K562 (cell line): ENCODE results near the gene OPCML. TPM values are rescaled to one million over a fixed set of nuclear protein-coding genes. Genes with fewer than 3 reads are reported as not detected.

Experiments used
- ATAC-seq: fragments of 200-7000 bp; cut with Tn5 transposase; 3 replicates; pipeline ENCODE4 v1.9.1; 2020; ENCODE audit warnings: moderate library complexity
- BruUV-seq: library from RNA; stranded (reverse); fragments of 400-500 nt; replicated peaks from 2 replicates; lab custom pipeline; 2021; lab: Mats Ljungman, UMichigan
- CTCF ChIA-PET: fragments of 300-600 bp; formaldehyde crosslinking; extraction: SDS; loops from one replicate; lab custom pipeline; 2021; ENCODE audit warnings: low intra/inter-chr PET ratio; lab: Yijun Ruan, JAX
- POLR2A ChIA-PET: fragments of 300-600, 350-650 bp; sonication (Branson Sonifier 250); formaldehyde crosslinking; extraction: SDS; loops from one replicate; lab custom pipeline; 2021; ENCODE audit warnings: antibody characterized with exemption, inconsistent platforms; lab: Yijun Ruan, JAX
- DNase-seq, 4 experiments: peaks; one replicate each; pipeline versions ENCODE4 v3.0.0 to v3.0.0-alpha.2; 2011 to 2018; ENCODE audit warnings: low spot score in 3 of 4, mixed read lengths in 3 of 4; ENCODE audit errors: extremely low read depth in 1 of 4
- FAIRE-seq: peaks from 2 replicates; lab custom pipeline; 2011; peaks lifted over from hg19 to GRCh38; lab: Jason Lieb, UNC
- H2AFZ ChIP-seq: 2 replicates; pipeline ENCODE4 v1.6.0; 2011; ENCODE audit warnings: low read depth, low read length, control low read depth, inconsistent platforms
- H3K27ac ChIP-seq: fragments of 200-600 bp; 3 replicates; pipeline ENCODE4 v1.8.0; 2011; ENCODE audit warnings: low read depth, mild to moderate bottlenecking, control low read depth, inconsistent platforms, low read length, moderate library complexity, mixed read lengths; ENCODE audit errors: extremely low read depth
- H3K27me3 ChIP-seq, 2 experiments: fragments of 300-600 bp in 1 of 2; 2 replicates in 1 of 2; 3 replicates in 1 of 2; pipeline versions ENCODE4 v1.6.0 to v1.8.0; 2011; ENCODE audit warnings: inconsistent platforms in 2 of 2, low read length in 2 of 2, mild to moderate bottlenecking in 1 of 2, mixed read lengths in 1 of 2, moderate library complexity in 1 of 2; ENCODE audit not compliant: control insufficient read depth in 2 of 2, insufficient read depth in 2 of 2
- H3K36me3 ChIP-seq: fragments of 300-600 bp; 3 replicates; pipeline ENCODE4 v1.8.0; 2011; ENCODE audit warnings: mild to moderate bottlenecking, low read length, inconsistent platforms; ENCODE audit not compliant: control insufficient read depth, insufficient read depth
- H3K4me1 ChIP-seq, 2 experiments: fragments of 200-600 bp in 1 of 2; replicated peaks in 1 of 2; 2 replicates in 1 of 2; 3 replicates in 1 of 2; pipeline versions ENCODE4 v1.5.1 to v1.8.0; 2011; ENCODE audit warnings: inconsistent platforms in 2 of 2, low read length in 2 of 2, mild to moderate bottlenecking in 1 of 2, mixed read lengths in 1 of 2, moderate library complexity in 1 of 2; ENCODE audit not compliant: control insufficient read depth in 2 of 2, insufficient read depth in 2 of 2
- H3K4me2 ChIP-seq: 2 replicates; pipeline ENCODE4 v1.6.1; 2011; ENCODE audit warnings: low read length, control low read depth, inconsistent platforms, mixed read lengths; ENCODE audit not compliant: insufficient read depth
- H3K4me3 ChIP-seq: fragments of 200-600 bp; sonication (generic), shearing (Covaris generic); 2 replicates; pipeline ENCODE4 v1.5.1; 2016; ENCODE audit warnings: control low read depth, inconsistent platforms
- H3K79me2 ChIP-seq: fragments of 200-600 bp; 3 replicates; pipeline ENCODE4 v1.8.0; 2011; ENCODE audit warnings: low read length, inconsistent platforms; ENCODE audit not compliant: control insufficient read depth, insufficient read depth
- H3K9ac ChIP-seq, 2 experiments: 2 replicates each; pipeline versions ENCODE4 v1.6.0 to v1.6.1; 2011; ENCODE audit warnings: low read depth in 2 of 2, low read length in 2 of 2, control low read depth in 1 of 2, inconsistent platforms in 1 of 2, mild to moderate bottlenecking in 1 of 2, mixed read lengths in 1 of 2; ENCODE audit not compliant: insufficient read depth in 1 of 2
- H3K9me1 ChIP-seq: one replicate; pipeline ENCODE4 v1.6.0; 2011; ENCODE audit warnings: inconsistent platforms, mild to moderate bottlenecking, low read length, moderate library complexity; ENCODE audit not compliant: control insufficient read depth, insufficient read depth
- H3K9me3 ChIP-seq: replicated peaks from 2 replicates; pipeline ENCODE4 v1.5.1; 2011; ENCODE audit warnings: low read depth, low read length, inconsistent platforms; ENCODE audit not compliant: control insufficient read depth, insufficient read depth
- H4K20me1 ChIP-seq: replicated peaks from 2 replicates; pipeline ENCODE4 v1.6.1; 2011; ENCODE audit warnings: low read length, inconsistent platforms, mixed read lengths; ENCODE audit not compliant: control insufficient read depth, insufficient read depth
- ATF7 ChIP-seq: fragments of 450-650 bp; IDR thresholded peaks from 2 replicates; pipeline ENCODE4 v1.7.1; 2014; ENCODE audit warnings: mild to moderate bottlenecking, moderate library complexity
- COPS2 ChIP-seq: fragments of 450-650 bp; conservative IDR thresholded peaks from 2 replicates; pipeline ENCODE4 v1.6.1; 2016; ENCODE audit warnings: mild to moderate bottlenecking, moderate library complexity
- JUN ChIP-seq, 2 experiments: sonication (generic) in 1 of 2; formaldehyde crosslinking in 1 of 2; IDR thresholded peaks; 2 replicates each; pipeline versions ENCODE4 v1.6.1 to v1.8.0; 2012 to 2022; ENCODE audit warnings: borderline replicate concordance in 2 of 2, mild to moderate bottlenecking in 2 of 2, improper control_type of control experiment in 1 of 2, low read depth in 1 of 2, low read length in 1 of 2, missing genetic modification reagents in 1 of 2
- MEF2A ChIP-seq: IDR thresholded peaks from 2 replicates; pipeline ENCODE4 v1.6.1; 2011; ENCODE audit warnings: low read depth, mild to moderate bottlenecking, low read length, moderate library complexity; ENCODE audit not compliant: control insufficient read depth
- MTF1 ChIP-seq: fragments of 250-450 bp; sonication (Bioruptor Pico); IDR thresholded peaks from 2 replicates; pipeline ENCODE4 v1.9.0; 2021; ENCODE audit warnings: moderate library complexity, mild to moderate bottlenecking, inconsistent platforms, borderline replicate concordance
- MYNN ChIP-seq, 2 experiments: sonication (generic); formaldehyde crosslinking in 1 of 2; IDR thresholded peaks; 2 replicates each; pipeline versions ENCODE4 v1.5.0 to v1.6.1; 2016 to 2020; ENCODE audit warnings: antibody characterized with exemption in 1 of 2, missing genetic modification reagents in 1 of 2
- PHTF2 ChIP-seq: fragments of 250-450 bp; sonication (Bioruptor Pico); IDR thresholded peaks from 2 replicates; pipeline ENCODE4 v1.5.0; 2021; ENCODE audit warnings: mild to moderate bottlenecking
- PPARD ChIP-seq: fragments of 250-450 bp; sonication (Bioruptor Pico); IDR thresholded peaks from 2 replicates; pipeline ENCODE4 v1.8.0; 2022; ENCODE audit warnings: inconsistent platforms, mild to moderate bottlenecking, moderate library complexity
- RBBP5 ChIP-seq: fragments of 200-600 bp; sonication (generic); IDR thresholded peaks from 2 replicates; pipeline ENCODE4 v1.6.1; 2012; ENCODE audit warnings: borderline replicate concordance, mild to moderate bottlenecking, low read length, control low read depth, inconsistent platforms; ENCODE audit not compliant: insufficient read depth, poor library complexity, severe bottlenecking
- SMAD2 ChIP-seq: fragments of 150-350 bp; IDR thresholded peaks from 2 replicates; pipeline ENCODE4 v1.6.1; 2014; ENCODE audit warnings: low read depth, mild to moderate bottlenecking, low read length
- SP2 ChIP-seq: IDR thresholded peaks from 2 replicates; pipeline ENCODE4 v1.6.1; 2011; ENCODE audit warnings: mild to moderate bottlenecking, low read depth, low read length, moderate library complexity; ENCODE audit not compliant: poor library complexity, severe bottlenecking; ENCODE audit errors: extremely low read depth
- SREBF1 ChIP-seq: fragments of 150-350 bp; IDR thresholded peaks from 2 replicates; pipeline ENCODE4 v1.6.1; 2014; ENCODE audit warnings: antibody characterized with exemption, low read depth, low read length, borderline replicate concordance
- ZNF224 ChIP-seq: sonication (generic); formaldehyde crosslinking; IDR thresholded peaks from 2 replicates; pipeline ENCODE4 v1.8.0; 2022; ENCODE audit warnings: mild to moderate bottlenecking, missing genetic modification reagents
- ZNF384 ChIP-seq: IDR thresholded peaks from 2 replicates; pipeline ENCODE4 v1.6.1; 2012; ENCODE audit warnings: low read depth, low read length, improper control_type of control experiment
- WGBS: fragments of 100-300 bp; shearing (Covaris generic); methylation state at CpG from one replicate; pipeline ENCODE4 v1.1.6; 2016; ENCODE audit warnings: low coverage, mixed read lengths; ENCODE audit not compliant: insufficient coverage; ENCODE audit errors: missing lambda C conversion rate; 5-methylcytosine and 5-hydroxymethylcytosine counted together
- in situ Hi-C: fragments of 300-500 bp; cut with MboI; formaldehyde crosslinking; loops from 4 replicates; pipeline ENCODE4 v1.15.0; 2018; ENCODE audit warnings: inconsistent platforms, mixed read lengths
- intact Hi-C: fragments of 100-400 bp; cut with micrococcal nuclease; formaldehyde crosslinking; loops from 2 replicates; pipeline ENCODE4 v1.14.2; 2022
- polyA plus RNA-seq, 8 experiments: library from polyadenylated mRNA; depleted of rRNA in 4 of 8; stranded (reverse) in 5 of 8; unstranded in 3 of 8; fragments of >200 nt; fragmentation: Nextera tagmentation in 2 of 8; fragmentation: Illumina TruSeq in 1 of 8; extraction: Ambion mirVana in 2 of 8; extraction: Trizol in 1 of 8; gene quantifications; 2 replicates each; pipeline versions ENCODE4 v1.2.1 to v1.2.3, GENCODE V29; 2011 to 2014; ENCODE audit warnings: inconsistent platforms in 1 of 8, missing spikeins in 1 of 8
- total RNA-seq, 7 experiments: library from RNA; depleted of rRNA in 6 of 7; stranded (reverse); fragments of >200 nt in 6 of 7; fragmentation: Illumina TruSeq in 2 of 7; extraction: Trizol in 2 of 7; gene quantifications; 2 replicates each; pipeline versions ENCODE4 v1.2.1 to v1.2.3, GENCODE V29; 2011 to 2021; ENCODE audit warnings: low replicate concordance in 1 of 7
- TF ChIP-seq, protein P1 (sequence below): sonication (generic); formaldehyde crosslinking; IDR thresholded peaks from 2 replicates; pipeline ENCODE4 v1.8.1; 2023; ENCODE audit warnings: mild to moderate bottlenecking, missing genetic modification reagents
- TF ChIP-seq, protein P2 (sequence below), 2 experiments: IDR thresholded peaks; 2 replicates each; pipeline ENCODE4 v1.6.1; 2011; ENCODE audit warnings: borderline replicate concordance in 1 of 2, control low read depth in 1 of 2, low read depth in 1 of 2, low read length in 1 of 2, mild to moderate bottlenecking in 1 of 2, mixed read lengths in 1 of 2, moderate library complexity in 1 of 2; ENCODE audit not compliant: insufficient read depth in 1 of 2, insufficient read length in 1 of 2, poor library complexity in 1 of 2, severe bottlenecking in 1 of 2; ENCODE audit errors: extremely low read depth in 1 of 2
- TF ChIP-seq, protein P3 (sequence below): fragments of 450-650 bp; IDR thresholded peaks from 2 replicates; pipeline ENCODE4 v1.6.1; 2018; ENCODE audit warnings: mild to moderate bottlenecking, low read depth; ENCODE audit not compliant: partially characterized antibody

OPCML gene
- total and polyA plus RNA-seq, 9 of the 15 experiments (the other 6 are each of a cell fraction or from before 2014, with no cell fraction given): not detected

DNA sequence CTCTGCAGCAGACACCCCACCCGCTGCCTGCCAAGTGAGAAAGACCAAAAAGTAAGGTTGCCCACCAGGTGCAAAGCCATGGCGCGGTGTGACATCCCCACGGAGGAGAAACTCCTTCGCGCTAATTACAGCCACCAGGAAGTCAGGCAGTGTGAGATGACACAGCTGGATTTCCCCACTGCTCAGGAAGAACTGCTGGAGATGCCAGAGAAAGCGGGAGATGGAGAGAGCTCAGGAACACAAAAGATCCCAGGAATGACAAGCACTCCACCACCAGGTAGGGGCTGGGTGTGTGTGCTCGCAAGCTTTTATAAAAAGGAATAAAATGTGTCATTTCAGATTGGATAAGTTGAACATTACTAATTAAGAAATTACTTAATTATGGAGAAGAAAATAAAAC, 292.7 kb downstream of the OPCML start:
- no peak overlapping the region for H3K27ac ChIP-seq
- H3K4me3 ChIP-seq: no peak overlapping the region
- no peaks in the 10 kb centered on the region for H3K9me3 ChIP-seq
- H3K9me1 ChIP-seq: no peaks in the 10 kb centered on the region
- no TSS peak for BruUV-seq
- H3K4me2 ChIP-seq: no peak overlapping the region
- no peaks in the 10 kb centered on the region for H3K36me3 ChIP-seq
- no peaks in the 10 kb centered on the region for H3K4me1 ChIP-seq
- H3K79me2 ChIP-seq: no peaks in the 10 kb centered on the region
- no peaks in the 10 kb centered on the region for H4K20me1 ChIP-seq
- DNase-seq: no peak
- ChIA-PET CTCF (no interaction called here), POLR2A (no interaction called here)
- no peak for FAIRE-seq
- no peaks in the 10 kb centered on the region for H3K27me3 ChIP-seq
- in situ Hi-C loops (no loop called here), intact Hi-C loops (no loop called here)
- no peak overlapping the region for H2AFZ ChIP-seq
- 2% methylated on average over 8 of the region's 8 CpGs for WGBS
- no peak overlapping the region for H3K9ac ChIP-seq
- ATAC-seq: no peak
- no peak for TF ChIP-seq PHTF2 (CRISPR knock-in tag)
- no peak for TF ChIP-seq SREBF1
- TF ChIP-seq, protein P1, sequence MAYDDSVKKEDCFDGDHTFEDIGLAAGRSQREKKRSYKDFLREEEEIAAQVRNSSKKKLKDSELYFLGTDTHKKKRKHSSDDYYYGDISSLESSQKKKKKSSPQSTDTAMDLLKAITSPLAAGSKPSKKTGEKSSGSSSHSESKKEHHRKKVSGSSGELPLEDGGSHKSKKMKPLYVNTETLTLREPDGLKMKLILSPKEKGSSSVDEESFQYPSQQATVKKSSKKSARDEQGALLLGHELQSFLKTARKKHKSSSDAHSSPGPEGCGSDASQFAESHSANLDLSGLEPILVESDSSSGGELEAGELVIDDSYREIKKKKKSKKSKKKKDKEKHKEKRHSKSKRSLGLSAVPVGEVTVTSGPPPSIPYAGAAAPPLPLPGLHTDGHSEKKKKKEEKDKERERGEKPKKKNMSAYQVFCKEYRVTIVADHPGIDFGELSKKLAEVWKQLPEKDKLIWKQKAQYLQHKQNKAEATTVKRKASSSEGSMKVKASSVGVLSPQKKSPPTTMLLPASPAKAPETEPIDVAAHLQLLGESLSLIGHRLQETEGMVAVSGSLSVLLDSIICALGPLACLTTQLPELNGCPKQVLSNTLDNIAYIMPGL: no peak
- TF ChIP-seq MEF2A: no peak
- TF ChIP-seq PPARD (CRISPR knock-in tag): no peak
- TF ChIP-seq, protein P2, sequence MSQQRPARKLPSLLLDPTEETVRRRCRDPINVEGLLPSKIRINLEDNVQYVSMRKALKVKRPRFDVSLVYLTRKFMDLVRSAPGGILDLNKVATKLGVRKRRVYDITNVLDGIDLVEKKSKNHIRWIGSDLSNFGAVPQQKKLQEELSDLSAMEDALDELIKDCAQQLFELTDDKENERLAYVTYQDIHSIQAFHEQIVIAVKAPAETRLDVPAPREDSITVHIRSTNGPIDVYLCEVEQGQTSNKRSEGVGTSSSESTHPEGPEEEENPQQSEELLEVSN (IDR thresholded peaks at IDR 0.05; ENCODE audit: borderline replicate concordance in 1 of 2, extremely low read depth in 1 of 2, insufficient read depth in 1 of 2, insufficient read length in 1 of 2, low read depth in 1 of 2, low read length in 1 of 2, poor library complexity in 1 of 2, severe bottlenecking in 1 of 2): no peak
- no peak for TF ChIP-seq MTF1
- TF ChIP-seq COPS2: no peak
- TF ChIP-seq ATF7: no peak
- TF ChIP-seq RBBP5: no peak
- TF ChIP-seq SMAD2: no peak
- no peak for TF ChIP-seq JUN (IDR thresholded peaks at IDR 0.05; ENCODE audit: borderline replicate concordance, low read depth, low read length)
- no peak for TF ChIP-seq JUN (CRISPR knock-in tag; IDR thresholded peaks at IDR 0.05; ENCODE audit: borderline replicate concordance)
- TF ChIP-seq MYNN (IDR thresholded peaks at IDR 0.05): no peak
- TF ChIP-seq MYNN (CRISPR knock-in tag; IDR thresholded peaks at IDR 0.05): no peak
- no peak for TF ChIP-seq ZNF384
- no peak for TF ChIP-seq ZNF224
- TF ChIP-seq, protein P3, sequence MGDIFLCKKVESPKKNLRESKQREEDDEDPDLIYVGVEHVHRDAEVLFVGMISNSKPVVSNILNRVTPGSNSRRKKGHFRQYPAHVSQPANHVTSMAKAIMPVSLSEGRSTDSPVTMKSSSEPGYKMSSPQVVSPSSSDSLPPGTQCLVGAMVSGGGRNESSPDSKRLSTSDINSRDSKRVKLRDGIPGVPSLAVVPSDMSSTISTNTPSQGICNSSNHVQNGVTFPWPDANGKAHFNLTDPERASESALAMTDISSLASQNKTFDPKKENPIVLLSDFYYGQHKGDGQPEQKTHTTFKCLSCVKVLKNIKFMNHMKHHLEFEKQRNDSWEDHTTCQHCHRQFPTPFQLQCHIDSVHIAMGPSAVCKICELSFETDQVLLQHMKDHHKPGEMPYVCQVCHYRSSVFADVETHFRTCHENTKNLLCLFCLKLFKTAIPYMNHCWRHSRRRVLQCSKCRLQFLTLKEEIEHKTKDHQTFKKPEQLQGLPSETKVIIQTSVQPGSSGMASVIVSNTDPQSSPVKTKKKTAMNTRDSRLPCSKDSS: no peak
- TF ChIP-seq SP2: no peak
